GM21528 (cell line): ENCODE results near the gene MAN1C1.
"Not testable (repeated sequence)": the region's sequence is repeated elsewhere in the genome, so short reads cannot be mapped to it uniquely, and the experiment has no call there.

ENCODE experiments used
- ATAC-seq: cut with Tn5 transposase; IDR thresholded peaks from one replicate; pipeline ENCODE4 v1.9.1; 2021; ENCODE audit warnings: mild to moderate bottlenecking, moderate library complexity; ENCODE audit not compliant: unreplicated experiment, low FRiP score

Gene MAN1C1

DNA sequence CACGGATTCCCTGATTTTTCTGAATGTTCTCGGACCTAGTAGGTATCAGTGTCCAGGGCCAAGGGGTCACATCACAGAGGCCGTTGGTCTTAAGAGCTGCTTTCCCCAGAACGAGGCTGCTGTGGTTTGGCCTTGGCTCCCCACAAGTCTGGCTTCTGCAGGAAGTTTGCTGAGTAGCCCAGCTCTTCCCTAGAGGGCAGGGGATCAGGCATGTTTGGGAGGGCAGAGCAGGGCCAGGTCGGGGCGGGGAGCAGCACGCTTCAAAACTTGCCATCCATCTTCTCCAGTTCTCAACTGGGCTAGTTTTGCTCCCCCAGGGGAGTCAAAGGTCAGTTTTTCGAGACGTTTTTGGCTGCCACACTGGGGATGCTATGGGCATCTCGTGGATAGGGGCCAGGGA, 37.0 kb downstream of the MAN1C1 start:
- ATAC-seq, result no peak

DNA sequence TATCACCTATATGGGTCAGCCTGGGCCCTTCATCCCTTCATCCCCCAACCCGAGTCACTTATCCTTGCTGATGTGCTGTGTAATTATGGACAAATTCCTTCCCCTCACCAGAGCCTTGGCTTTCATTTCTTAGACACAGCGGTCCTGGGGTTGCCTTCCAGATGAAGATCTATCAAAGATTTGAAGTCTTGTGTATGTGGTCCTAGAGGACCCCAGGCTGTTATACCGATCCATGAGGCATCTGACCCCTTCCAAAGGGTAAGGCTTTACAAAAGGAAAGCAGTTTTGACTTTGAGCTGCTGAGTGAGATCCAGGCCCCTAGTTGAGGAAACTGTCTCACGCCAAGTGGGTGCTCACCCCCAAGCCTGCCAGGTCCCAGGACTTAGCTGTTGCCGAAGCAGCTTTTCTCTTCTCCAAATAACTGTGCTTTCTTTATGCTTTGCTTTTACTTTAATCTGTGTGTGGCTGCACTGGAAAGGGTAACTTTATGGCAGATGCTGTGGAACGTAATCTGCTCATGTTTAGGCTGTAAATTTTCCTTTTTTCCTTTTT, 37.6 kb downstream of the MAN1C1 start:
- no peak for ATAC-seq

DNA sequence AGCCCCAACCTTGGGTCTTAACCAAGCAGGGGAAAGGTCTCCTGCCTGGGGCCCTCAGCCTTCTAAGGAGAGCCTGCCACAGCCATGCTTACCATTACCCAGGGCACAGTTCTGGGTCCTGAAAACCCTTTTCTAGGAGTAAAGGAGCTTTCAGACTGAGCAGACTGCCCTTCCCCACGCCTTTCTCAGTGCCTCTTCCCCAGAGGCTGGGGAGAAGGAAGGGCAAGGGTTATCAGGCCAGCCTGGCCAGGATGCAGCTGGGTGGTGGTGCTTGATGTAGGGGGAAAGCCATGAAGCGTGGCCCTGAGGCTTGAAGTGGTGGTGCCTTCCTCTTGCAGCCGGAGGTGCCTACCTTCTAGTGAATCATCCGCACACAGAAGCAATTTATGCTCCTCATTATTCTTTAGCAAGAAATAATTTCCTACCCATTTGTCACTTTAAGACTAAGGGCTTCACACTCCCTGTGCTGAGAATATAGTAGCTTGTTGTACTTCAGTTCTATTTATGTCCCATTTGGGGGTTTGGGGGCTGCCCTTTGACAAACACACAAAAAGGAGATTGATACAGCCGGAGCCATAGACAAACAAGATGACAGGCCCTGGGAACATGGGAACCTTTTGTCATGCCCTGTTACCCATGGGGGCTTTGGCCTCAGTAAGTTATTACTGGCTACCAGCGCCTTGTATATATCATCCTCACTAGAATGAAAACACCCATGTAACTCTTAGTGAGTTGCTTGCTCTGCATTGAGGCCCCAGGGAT, 40.7 kb downstream of the MAN1C1 start:
- no peak for ATAC-seq

DNA sequence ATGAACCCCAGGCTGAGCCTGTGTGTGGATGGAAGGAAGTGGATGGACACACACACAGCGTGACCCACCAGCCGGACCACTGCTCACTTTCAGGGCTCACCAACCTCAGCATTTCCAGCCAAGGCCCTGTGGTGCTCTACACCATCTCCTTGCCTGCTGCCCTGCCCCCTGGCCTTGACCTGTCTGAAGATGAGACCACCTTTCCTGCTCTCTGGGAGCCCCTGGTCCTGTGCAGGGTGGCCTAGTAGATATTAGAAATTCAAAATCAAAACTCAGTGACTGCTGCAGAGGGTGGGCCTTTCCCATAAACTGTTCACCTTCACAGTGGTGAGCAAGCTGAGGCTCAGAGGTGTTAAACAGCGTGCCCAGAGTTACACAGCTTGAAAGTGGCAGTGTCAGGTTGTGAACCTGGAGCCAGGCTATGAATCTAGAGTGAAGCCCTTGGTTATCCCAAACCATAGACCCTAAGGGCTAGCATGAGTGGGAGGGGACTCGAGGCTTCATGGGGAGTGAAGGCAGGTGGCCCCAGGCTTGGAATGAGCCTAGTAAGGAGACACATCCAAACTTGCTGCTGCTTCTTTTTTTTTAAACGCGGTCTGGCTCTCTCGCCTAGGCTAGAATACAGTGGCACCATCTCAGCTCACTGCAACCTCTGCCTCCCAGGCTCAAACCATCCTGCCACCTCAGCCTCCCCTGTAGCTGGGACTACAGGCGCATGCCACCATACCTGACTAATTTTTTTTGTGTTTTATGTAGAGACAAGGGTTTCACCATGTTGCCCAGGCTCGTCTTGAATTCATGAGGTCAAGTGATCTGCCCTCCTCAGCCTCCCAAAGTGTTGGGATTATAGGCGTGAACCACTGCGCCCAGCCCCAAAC, 41.5 kb downstream of the MAN1C1 start:
- no peak for ATAC-seq

DNA sequence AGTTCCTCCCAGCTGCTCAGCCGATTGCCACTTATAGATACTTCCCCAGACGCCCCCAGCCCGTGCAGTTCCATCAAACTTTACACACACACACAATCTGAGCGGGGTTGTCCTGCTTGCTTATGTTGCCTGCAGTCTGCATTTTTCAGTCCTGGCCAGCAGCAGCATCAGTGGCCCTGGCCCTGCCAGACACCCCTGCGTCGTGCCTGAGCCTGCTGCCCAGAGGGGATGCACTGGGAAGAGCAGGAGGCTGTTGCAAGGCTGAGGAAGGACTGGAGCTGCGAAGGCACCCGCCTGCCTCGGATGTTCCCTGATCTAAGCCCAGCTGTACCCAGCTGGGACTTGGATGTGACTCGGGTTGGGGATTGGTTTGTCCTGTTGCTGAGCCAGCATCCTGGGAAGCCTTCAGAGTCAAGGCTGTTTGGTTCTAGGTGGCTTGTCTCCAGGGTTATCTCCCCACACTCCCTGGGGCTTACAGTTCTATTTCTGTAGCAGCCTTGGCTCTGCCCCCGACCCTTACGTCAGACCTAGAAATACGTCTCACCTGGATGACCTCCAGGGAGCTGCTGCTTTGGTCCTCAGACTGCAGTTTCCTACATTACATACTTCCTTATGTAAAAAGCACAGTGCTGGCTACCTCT, 42.3 kb downstream of the MAN1C1 start:
- no peak for ATAC-seq

DNA sequence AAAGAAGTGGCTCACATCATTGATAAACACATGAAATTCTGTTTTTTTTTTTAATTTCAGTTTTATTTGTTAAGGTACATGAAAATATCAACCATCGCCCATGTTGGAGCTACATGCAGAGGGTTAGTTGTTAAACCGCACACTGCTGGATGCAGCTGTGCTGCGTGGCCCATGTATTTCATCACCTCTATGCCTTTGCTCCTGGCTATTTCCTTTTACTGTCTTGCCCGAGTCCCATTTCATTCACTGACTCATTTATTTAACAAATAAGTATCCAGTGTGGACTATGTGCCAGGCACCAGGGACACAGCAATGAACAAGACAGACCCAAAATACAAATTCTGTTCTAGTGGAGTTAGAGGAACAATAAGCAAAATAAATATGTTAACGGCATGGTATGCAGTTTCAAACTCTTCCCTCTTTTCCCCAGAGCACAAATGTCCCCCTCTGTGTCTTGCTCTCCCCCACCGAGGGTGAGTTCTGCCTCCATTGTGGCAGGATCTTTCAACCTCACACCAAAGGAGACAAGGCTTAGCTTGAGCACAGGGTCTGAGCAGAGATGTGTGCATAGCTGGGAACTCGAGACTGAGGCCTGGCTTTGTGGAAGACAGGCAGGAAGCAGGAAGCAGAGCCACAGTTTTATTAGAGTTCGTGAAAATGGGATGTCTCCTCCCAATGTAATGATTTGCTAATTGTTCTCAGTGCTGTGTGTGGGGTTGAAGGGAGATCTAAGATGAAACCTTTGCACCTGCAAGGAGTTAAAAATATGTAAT, 44.6 kb downstream of the MAN1C1 start:
- ATAC-seq, result no peak

DNA sequence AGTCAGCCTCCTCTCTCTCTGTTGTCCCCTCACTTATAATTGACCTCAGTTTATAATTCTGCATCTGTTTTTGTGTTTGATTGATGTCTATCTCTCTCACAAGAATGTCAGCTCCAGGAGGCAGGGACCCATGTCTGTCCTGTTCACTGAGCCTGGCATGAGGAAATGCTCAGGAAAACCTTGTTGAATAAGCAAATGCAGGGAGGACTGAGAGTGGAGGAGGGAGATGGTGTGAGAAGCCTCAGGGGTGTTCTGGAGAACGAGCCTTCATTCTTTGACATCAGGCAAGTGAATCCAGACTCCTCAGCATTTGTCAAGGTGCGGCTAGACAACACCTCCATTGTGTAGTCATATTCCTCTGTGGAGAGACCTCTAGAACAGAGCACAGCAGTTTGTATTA, 45.5 kb downstream of the MAN1C1 start:
- no peak for ATAC-seq

DNA sequence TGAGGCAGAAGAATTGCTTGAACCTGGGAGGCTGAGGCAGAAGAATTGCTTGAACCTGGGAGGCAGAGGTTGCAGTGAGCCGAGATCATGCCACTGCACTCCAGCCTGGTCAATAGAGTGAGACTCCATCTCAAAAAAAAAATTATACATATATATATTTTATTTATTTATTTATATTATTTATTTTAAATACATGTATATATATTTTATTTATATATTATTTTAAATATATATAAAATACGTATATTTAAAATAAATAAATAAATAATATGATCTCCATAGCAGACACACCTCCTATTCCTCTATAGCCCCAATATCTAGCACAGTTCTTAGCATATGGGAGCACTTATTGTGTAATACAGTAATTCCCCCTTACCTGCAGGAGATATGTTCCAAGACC, 46.4 kb downstream of the MAN1C1 start:
- ATAC-seq, result not testable (repeated sequence)

DNA sequence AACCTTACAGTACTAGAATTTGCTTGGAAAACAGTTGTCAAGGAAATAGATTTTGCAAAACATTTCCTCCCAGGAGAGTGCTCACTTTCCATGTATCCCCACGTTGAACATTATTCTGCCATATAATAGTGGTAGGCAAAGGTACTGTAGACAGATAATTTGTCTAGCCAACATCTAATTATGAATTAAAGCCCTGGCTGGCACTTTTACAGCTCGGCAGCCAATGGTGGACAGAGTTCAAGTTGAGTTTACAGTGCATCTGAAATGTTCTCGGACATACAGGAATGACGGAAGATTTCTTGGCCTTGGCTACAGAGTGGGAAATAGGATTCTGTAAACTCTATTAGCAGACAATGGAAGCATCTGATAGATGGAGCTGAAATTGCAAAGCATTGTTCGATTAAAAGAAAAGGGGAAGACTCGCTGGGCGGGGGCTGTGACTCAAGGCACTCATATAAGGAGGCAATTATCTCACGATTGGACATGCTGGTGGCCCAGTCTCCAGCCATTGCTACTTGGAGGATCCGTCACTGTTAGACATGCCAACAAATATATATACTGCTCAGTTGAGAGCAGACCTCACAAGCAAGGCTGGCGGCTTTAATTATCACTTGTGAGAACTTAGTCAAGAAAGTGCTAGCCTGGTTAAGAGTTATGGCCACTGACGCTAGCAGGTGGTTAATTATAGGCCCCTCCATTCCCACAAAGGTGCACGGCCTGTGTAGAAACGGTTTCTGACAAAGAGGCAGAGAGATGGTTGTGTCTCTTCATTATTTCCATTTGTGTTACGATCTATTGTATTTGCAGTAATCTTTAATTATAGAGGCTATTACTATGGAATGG, 48.0 kb downstream of the MAN1C1 start:
- no peak for ATAC-seq

DNA sequence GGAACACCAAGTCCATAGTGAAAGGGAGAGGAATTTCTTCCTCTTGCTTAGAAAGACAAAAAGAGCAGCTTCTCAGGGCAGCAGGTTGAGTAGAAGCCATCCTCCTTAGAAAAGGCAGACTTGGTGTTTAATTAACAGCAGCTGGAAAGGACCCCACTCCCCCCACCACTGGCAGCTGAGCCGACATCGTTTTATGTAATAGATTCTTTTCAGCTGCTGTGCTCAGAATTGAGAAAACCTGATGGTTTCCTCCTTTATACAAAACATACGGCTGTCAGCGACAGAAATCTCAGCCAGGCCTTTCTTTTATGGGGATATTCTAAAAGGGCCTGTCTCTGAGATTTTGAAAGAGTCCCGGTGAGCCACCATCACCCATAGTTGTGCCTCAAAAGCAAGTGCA, 49.9 kb downstream of the MAN1C1 start:
- ATAC-seq, result no peak

DNA sequence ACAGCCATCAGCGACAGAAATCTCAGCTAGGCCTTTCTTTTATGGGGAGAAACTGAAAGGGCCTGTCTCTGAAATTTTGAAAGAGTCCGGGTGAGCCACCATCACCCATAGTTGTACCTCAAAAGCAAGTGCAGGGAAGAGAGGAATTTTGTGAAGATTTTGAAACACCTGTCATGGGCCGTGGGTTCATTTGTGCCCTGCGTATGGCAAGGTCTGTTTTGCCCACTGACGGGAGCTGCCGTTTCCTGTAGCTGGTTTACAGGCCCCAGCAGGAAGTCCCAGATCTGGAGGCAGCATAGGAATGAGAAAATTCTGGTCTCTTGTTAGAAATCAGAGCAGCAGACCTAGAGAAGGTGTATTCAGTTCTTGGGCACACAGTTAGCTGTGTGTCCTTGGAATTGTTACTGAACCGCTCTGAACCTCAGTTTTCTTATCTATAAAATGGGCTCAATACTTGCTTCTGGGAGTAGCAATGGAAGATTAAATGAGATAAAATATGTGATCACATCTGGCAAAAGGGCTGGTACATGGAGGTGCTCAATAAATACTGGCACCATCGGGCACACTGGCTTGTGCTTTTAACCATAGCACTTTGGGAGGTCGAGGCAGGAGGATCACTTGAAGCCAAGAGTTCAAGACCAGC, 52.5 kb downstream of the MAN1C1 start:
- no peak for ATAC-seq

DNA sequence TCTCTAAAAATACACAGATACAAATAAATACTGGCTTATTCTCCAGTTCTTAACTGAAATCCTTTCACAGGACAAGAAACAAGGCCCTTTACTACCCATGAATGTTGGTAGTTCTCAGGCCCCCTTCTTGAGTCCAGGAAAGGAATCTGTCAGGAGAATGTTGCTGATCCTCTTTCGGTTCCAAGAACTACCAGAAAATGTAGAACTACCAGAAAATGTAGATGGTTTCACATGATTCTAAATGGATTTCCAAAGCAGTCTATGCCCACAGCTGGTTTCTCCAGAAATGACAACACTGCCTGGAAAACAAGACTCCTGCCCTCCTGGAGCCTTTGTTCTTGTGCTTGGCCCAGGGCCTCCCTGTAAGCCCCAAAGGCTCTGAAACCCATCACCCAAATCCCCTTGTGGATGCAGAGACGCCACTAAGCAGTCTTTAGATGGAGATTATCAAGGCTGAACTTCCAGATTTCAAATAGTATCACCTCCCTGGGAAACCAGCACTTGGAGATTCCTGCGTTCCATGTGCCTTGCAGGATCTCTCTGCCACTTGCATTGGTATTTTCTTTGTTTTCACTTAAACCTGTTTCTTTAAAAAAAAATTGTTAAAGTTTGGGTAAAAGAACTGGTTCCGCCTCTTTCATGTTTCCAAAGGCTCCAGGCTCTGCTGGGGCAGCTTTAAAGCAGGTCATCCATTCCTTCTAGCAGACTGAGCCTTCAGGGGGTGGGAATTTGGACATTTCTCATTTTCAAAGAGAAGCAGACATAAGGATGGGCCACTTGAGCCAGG, 53.4 kb downstream of the MAN1C1 start:
- ATAC-seq, result no peak

DNA sequence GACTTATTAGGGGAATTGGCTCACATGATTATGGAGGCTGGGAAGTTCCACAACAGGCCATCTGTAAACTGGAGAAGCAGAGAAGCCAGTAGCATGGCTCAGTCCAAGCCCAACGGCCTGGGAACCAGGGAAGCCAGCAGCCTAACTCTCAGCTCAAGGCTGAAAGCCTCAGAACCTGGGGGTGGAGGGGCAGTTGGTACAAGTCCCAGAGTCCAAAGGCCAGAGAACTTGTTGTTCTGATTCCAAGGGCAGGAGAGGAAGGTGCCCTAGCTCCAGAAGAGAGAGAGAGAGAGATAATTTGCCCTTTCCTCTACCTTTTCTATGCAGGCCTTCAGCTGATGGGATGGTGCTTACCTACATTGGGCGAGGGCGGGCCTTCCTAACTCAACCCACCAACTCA, 55.3 kb downstream of the MAN1C1 start:
- ATAC-seq, result no peak

DNA sequence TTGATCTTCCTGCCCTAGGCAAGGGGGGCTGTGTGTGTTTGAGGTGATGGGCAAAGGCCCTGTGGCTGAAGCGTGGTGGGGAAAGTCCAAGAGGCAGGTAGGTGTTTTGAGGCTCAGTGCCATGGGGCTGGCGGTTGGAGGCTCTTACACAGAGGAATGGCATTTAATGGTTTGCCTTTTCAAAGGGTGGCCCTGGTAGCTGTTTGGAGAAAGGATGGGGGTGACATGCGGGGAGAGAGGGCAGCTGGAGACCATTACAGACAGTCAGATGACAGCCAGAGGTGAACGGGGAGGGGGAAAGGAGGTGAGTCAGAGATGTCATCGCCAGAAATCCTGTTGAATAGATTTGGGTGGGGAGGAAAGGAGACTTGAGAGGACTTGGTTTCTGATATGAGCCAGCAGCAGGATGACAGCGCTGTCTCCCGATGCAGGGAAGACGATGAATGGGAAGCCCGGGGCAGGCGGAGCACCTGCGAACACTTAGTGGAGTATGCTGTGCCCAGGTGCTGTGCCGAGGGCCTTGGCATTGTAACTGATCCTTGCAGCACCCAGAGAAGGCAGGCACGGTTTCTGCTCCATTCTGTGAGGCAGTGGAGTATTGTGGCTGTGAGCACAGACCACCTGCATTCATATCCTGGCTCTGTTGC, 56.3 kb downstream of the MAN1C1 start:
- ATAC-seq, result no peak

DNA sequence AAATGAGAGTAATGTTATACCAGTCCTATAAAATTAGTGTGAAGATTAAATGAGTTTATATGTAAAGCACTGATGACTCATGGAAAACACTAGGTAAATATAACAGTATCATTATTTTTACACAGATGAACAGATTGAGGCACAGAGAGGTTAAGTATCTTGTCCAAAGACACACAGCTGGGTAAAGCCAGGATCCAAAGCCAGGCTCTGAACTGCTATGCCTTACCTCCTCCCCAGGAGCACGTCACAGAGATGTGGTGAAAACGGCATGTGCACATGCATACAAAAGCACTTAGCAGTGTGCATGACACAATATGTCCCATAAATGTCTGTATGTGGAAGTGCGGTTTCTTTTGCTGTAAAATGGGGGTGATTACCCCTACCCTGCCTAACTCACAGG, 56.9 kb downstream of the MAN1C1 start:
- ATAC-seq, result no peak

DNA sequence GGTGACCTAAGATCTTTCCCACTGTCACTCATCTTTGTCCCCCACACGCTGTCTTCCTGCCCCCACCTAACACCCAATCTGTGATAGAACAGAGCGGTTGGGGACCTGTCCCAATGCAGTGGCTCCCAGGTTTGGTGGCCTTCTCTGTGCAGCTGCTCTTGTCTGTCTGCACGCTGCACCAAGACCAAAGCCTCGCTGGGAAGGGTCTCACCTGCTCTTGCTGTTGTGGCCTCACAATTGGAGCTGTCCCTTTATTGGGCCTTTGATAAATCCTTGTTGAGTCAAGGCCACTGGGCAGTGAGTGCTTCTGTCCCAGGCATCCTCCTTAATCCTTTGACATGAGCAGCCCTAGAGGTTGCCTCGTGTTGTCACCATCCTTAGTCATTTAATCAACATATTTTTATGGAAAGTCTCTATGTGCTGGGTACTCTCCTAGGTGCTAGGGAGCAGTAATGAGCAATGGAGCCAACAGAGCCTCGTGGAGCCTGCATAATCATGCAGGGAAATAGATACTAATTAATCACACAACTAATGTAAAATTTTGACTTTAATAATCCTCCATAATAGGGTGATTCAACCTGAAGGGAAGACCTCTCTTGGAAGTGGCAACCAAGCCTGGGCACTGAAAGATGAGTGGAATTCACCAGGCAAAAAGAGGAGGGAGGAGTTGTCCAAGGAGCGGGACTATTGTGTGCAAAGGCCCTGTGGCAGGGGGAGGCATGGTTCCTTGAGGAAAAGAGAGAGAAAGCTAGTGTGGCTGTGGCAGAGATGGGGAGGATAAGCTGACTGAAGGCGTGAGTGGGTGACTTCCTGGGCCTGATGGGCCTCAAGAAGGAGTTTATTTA, 57.6 kb downstream of the MAN1C1 start:
- ATAC-seq, result no peak

DNA sequence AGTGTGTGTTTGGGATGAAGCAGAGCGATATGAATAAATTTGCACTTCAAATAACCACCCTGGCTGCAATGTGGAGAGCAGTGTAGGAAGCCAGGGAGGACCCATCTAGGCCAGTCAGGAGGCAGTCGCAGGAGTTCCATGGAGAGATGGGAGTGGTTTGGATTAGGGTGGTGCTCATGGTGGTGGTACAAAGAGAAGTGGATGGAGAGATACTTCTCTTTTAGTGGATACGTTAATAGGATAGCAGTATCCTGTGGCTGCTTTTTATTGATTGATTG, 58.2 kb downstream of the MAN1C1 start:
- no peak for ATAC-seq
